Neural progenitor cell (in vitro differentiated cells): ENCODE results near the gene AQP12B.

Experiments
- EZH2 ChIP-seq: fragments of 200-600 bp; sonication (generic); IDR thresholded peaks from 2 replicates; pipeline ENCODE4 v1.6.1; 2017; ENCODE audit warnings: antibody characterized with exemption, mild to moderate bottlenecking, moderate library complexity
- EZH2phosphoT487 ChIP-seq: fragments of 200-600 bp; sonication (generic); IDR thresholded peaks from 2 replicates; pipeline ENCODE4 v1.6.1; 2017; ENCODE audit warnings: antibody characterized with exemption
- TF ChIP-seq, protein P1 (sequence below): fragments of 200-600 bp; sonication (generic); IDR thresholded peaks from 2 replicates; pipeline ENCODE4 v1.5.1; 2017; ENCODE audit warnings: antibody characterized with exemption, mild to moderate bottlenecking

DNA sequence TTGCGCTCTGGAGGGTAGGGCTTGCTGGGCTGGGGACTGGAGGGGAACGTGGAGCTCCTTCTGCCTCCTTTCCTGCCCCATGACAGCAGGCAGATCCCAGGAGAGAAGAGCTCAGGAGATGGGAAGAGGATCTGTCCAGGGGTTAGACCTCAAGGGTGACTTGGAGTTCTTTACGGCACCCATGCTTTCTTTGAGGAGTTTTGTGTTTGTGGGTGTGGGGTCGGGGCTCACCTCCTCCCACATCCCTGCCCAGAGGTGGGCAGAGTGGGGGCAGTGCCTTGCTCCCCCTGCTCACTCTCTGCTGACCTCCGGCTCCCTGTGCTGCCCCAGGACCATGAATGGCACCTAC is 53.1 kb downstream of the AQP12B start:
- TF ChIP-seq, protein P1, sequence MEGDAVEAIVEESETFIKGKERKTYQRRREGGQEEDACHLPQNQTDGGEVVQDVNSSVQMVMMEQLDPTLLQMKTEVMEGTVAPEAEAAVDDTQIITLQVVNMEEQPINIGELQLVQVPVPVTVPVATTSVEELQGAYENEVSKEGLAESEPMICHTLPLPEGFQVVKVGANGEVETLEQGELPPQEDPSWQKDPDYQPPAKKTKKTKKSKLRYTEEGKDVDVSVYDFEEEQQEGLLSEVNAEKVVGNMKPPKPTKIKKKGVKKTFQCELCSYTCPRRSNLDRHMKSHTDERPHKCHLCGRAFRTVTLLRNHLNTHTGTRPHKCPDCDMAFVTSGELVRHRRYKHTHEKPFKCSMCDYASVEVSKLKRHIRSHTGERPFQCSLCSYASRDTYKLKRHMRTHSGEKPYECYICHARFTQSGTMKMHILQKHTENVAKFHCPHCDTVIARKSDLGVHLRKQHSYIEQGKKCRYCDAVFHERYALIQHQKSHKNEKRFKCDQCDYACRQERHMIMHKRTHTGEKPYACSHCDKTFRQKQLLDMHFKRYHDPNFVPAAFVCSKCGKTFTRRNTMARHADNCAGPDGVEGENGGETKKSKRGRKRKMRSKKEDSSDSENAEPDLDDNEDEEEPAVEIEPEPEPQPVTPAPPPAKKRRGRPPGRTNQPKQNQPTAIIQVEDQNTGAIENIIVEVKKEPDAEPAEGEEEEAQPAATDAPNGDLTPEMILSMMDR: no peak
- TF ChIP-seq EZH2: no peak
- no peak for TF ChIP-seq EZH2phosphoT487
